Measurements from ENCODE around the gene MS4A18. TPM values are rescaled to one million over a fixed set of nuclear protein-coding genes. Genes with fewer than 3 reads are reported as not detected.

Gene MS4A18
- total RNA-seq, 1 experiment from 2014 or later, result not detected

DNA sequence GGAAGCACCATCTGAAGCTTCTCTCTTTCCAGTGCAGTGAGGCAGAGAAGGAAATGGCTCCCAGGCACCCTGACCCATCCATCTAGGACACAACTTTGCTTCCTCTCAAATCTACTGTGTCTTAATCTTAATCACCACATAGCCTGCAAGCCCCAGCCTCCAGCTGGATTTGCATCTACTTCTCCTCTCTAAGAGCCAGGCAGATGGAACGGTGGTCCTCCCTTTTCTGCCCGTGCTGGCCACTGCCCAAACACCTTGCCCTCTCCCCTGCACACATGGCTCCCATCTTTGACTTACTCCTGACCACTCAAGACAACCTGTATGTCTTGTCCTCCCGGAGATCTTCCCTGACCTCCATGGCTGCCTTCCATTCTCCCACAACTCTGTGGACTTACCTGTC lies 68.0 kb downstream of the MS4A18 start:
- no peaks in the 10 kb centered on the region for H4K20me1 ChIP-seq (ENCODE audit: insufficient read depth)
- H2AFZ ChIP-seq, result no peak overlapping the region
- H3K4me3 ChIP-seq, result no peak overlapping the region
- BruUV-seq (replicated peaks), result no TSS peak
- H3K4me1 ChIP-seq (replicated peaks; ENCODE audit: insufficient read depth), result no peaks in the 10 kb centered on the region
- H3K79me2 ChIP-seq (ENCODE audit: low read depth), result no peaks in the 10 kb centered on the region
- ChIA-PET CTCF (no interaction called here), POLR2A (ENCODE audit: unreplicated experiment) (no interaction called here)
- no peaks in the 10 kb centered on the region for H3K36me3 ChIP-seq (ENCODE audit: low read depth)
- no peaks in the 10 kb centered on the region for H3K9me2 ChIP-seq (ENCODE audit: insufficient read depth)
- intact Hi-C loops (cut with micrococcal nuclease; ENCODE audit: unreplicated experiment), result no loop called here
- no peak overlapping the region for H3K4me2 ChIP-seq
- peak in 1 of 2 experiments; percentile 2 for DNase-seq
- H3K27ac ChIP-seq, result no peak overlapping the region
- peaks cover 66% of the 10 kb centered on the region for H3K27me3 ChIP-seq (ENCODE audit: insufficient read depth, low read depth)
- H3F3A ChIP-seq (ENCODE audit: insufficient read depth, low read depth), result no peaks in the 10 kb centered on the region
- no peaks in the 10 kb centered on the region for H3K9me3 ChIP-seq (ENCODE audit: insufficient read depth, low read depth)
- TF ChIP-seq, protein P1, sequence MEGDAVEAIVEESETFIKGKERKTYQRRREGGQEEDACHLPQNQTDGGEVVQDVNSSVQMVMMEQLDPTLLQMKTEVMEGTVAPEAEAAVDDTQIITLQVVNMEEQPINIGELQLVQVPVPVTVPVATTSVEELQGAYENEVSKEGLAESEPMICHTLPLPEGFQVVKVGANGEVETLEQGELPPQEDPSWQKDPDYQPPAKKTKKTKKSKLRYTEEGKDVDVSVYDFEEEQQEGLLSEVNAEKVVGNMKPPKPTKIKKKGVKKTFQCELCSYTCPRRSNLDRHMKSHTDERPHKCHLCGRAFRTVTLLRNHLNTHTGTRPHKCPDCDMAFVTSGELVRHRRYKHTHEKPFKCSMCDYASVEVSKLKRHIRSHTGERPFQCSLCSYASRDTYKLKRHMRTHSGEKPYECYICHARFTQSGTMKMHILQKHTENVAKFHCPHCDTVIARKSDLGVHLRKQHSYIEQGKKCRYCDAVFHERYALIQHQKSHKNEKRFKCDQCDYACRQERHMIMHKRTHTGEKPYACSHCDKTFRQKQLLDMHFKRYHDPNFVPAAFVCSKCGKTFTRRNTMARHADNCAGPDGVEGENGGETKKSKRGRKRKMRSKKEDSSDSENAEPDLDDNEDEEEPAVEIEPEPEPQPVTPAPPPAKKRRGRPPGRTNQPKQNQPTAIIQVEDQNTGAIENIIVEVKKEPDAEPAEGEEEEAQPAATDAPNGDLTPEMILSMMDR (conservative IDR thresholded peaks at IDR 0.05), result no peak
- TF ChIP-seq EZH2 (IDR thresholded peaks at IDR 0.05; ENCODE audit: low read depth), result no peak

Other genes with a start within 250 kb of the MS4A18 start
- not detected in 2 replicates for gene MS4A12, start 231.9 kb upstream of the MS4A18 start, total RNA-seq (2021)
- gene MS4A13, start 209.3 kb upstream of the MS4A18 start, total RNA-seq (2021), result not detected in 2 replicates
- not detected in 2 replicates for gene MS4A8, start 25.1 kb upstream of the MS4A18 start, total RNA-seq (2021)
- gene MS4A15, start 32.1 kb downstream of the MS4A18 start, total RNA-seq (2021), result not detected in 2 replicates
- gene MS4A10, start 60.6 kb downstream of the MS4A18 start, total RNA-seq (2021), result not detected in 2 replicates
- 34.8 and 35.6 TPM in 2 replicates for gene CCDC86, start 117.4 kb downstream of the MS4A18 start, total RNA-seq (2021)
- gene PTGDR2, start 131.2 kb downstream of the MS4A18 start, total RNA-seq (2021), result 0.18 TPM in 1 of 2 replicates, not detected in the other
- gene ZP1, start 142.8 kb downstream of the MS4A18 start, total RNA-seq (2021), result not detected in 2 replicates
- 135 and 160 TPM in 2 replicates for gene PRPF19, start 181.9 kb downstream of the MS4A18 start, total RNA-seq (2021)
- 104 and 105 TPM in 2 replicates for gene TMEM109, start 189.4 kb downstream of the MS4A18 start, total RNA-seq (2021)
- 54.4 and 90.3 TPM in 2 replicates for gene TMEM132A, start 199.7 kb downstream of the MS4A18 start, total RNA-seq (2021)
- gene SLC15A3, start 227.5 kb downstream of the MS4A18 start, total RNA-seq (2021), result 2.7 and 5.5 TPM in 2 replicates
- 0.74 and 3.3 TPM in 2 replicates for gene CD6, start 247.0 kb downstream of the MS4A18 start, total RNA-seq (2021)